Prostate gland (tissue), 2 donors: ENCODE data around the gene ST7L. TPM values are rescaled to one million over a fixed set of nuclear protein-coding genes. Genes with fewer than 3 reads are reported as not detected.

ENCODE experiments used
- DNase-seq: peaks from one replicate; pipeline ENCODE4 v3.0.0-alpha.2; 2019; ENCODE audit warnings: low spot score
- H3K27ac ChIP-seq, 2 donors: fragments of 200-600 bp; sonication (generic); 2 replicates each; pipeline ENCODE4 v1.5.1; 2017 to 2019
- H3K27me3 ChIP-seq: fragments of 200-600 bp; sonication (generic); replicated peaks from 2 replicates; pipeline ENCODE4 v1.5.1; 2019; ENCODE audit not compliant: insufficient read depth
- H3K36me3 ChIP-seq, 2 donors: fragments of 200-600 bp; sonication (generic); 1 replicate in 1 of 2; 2 replicates in 1 of 2; pipeline versions ENCODE4 v1.5.1 to v1.8.1; 2017 to 2019
- H3K4me1 ChIP-seq: fragments of 200-600 bp; sonication (generic); replicated peaks from 2 replicates; pipeline ENCODE4 v1.5.1; 2019
- H3K4me3 ChIP-seq, 2 donors: fragments of 200-600 bp; sonication (generic); 2 replicates each; pipeline ENCODE4 v1.5.1; 2017 to 2019
- H3K9me3 ChIP-seq: fragments of 200-600 bp; sonication (generic); 2 replicates; pipeline ENCODE4 v1.5.1; 2017
- CTCF ChIP-seq, 4 experiments: fragments of 200-600 bp in 2 of 4; fragments of 450-650 bp in 2 of 4; sonication (generic) in 2 of 4; IDR thresholded peaks; 1 replicate in 3 of 4; 2 replicates in 1 of 4; pipeline ENCODE4 v1.5.1; 2016 to 2019; ENCODE audit warnings: antibody characterized with exemption in 4 of 4, mild to moderate bottlenecking in 2 of 4, moderate library complexity in 2 of 4
- POLR2A ChIP-seq: fragments of 450-650 bp; IDR thresholded peaks from one replicate; pipeline ENCODE4 v1.6.1; 2016; ENCODE audit warnings: antibody characterized with exemption, mild to moderate bottlenecking
- POLR2AphosphoS5 ChIP-seq: sonication (generic); formaldehyde crosslinking; IDR thresholded peaks from one replicate; pipeline ENCODE4 v1.6.1; 2017; ENCODE audit warnings: antibody characterized with exemption
- WGBS: methylation state at CpG from one replicate; pipeline ENCODE4 v1.1.5; 2018; 5-methylcytosine and 5-hydroxymethylcytosine counted together
- intact Hi-C: fragments of 100-400 bp; cut with DNase I; formaldehyde crosslinking; loops from one replicate; pipeline ENCODE4 v1.14.2; 2022
- total RNA-seq, 2 donors: library from RNA; depleted of rRNA; stranded (reverse); fragments of >200 nt; gene quantifications; one replicate each; pipeline ENCODE4 v1.1.0, GENCODE V29; 2016

Gene ST7L
- total RNA-seq, 2 donors from 2014 or later = 22.7 to 28.4 TPM

- DNase-seq = no peak
- H3K4me3 ChIP-seq = no peak overlapping the region
- no peak for TF ChIP-seq CTCF (IDR thresholded peaks at IDR 0.05)
- TF ChIP-seq POLR2AphosphoS5 = no peak
- TF ChIP-seq POLR2A = no peak
Measured at GRCh38 chr1:112583366-112583765, 35.6 kb downstream of the ST7L start.

DNA sequence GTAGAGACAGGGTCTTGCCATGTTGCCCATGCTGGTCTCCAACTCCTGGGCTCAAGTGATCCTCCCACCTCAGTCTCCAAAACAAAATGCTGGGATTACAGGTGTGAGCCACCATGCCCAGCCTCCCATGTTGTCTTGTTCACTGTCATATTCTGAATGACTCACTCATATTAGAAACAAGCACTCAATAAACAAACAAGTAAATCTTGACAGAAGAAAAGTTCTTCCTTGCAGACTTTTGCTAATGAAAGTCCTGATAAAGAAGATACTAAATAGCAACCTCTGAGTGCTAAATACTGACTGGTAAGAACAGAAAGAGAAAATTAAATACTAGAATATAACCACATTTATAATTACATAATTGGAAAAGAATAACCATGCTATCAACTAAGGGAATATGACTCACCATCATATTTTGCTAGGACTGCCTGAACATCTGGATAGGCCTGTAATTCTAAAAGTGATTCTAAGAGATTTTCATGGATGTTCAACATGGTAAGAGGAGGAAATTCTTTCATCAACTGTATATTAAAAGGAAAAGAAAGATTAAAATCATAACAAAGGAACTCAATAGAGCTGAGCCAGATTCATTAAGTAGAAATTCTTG, 37.3 kb downstream of the ST7L start:
- intact Hi-C loops = no loop called here
- Histone ChIP-seq H3K9me3 (no peaks in the 10 kb centered on the region), H3K27ac (no peak overlapping the region), H3K4me3 (no peak overlapping the region), H3K27me3 (no peaks in the 10 kb centered on the region), H3K4me1 (no peaks in the 10 kb centered on the region), H3K36me3 (no peaks in the 10 kb centered on the region)
- no peak for DNase-seq
- TF ChIP-seq POLR2A = no peak
- no peak for TF ChIP-seq CTCF (IDR thresholded peaks at IDR 0.05)
- TF ChIP-seq POLR2AphosphoS5 = no peak

More at GRCh38 chr1:112583366-112583765, 35.6 kb downstream of the ST7L start:
- H3K4me1 ChIP-seq = no peaks in the 10 kb centered on the region
- no peaks in the 10 kb centered on the region for H3K27me3 ChIP-seq
- no peak overlapping the region for H3K27ac ChIP-seq
- no peaks in the 10 kb centered on the region for H3K9me3 ChIP-seq
- no peaks in the 10 kb centered on the region for H3K36me3 ChIP-seq
- intact Hi-C loops = no loop called here

- Histone ChIP-seq H3K9me3 (no peaks in the 10 kb centered on the region), H3K4me3 (no peak overlapping the region), H3K36me3 (no peaks in the 10 kb centered on the region), H3K27me3 (no peaks in the 10 kb centered on the region), H3K27ac (no peak overlapping the region), H3K4me1 (no peaks in the 10 kb centered on the region)
- DNase-seq = no peak
- TF ChIP-seq POLR2A (no peak), POLR2AphosphoS5 (no peak), CTCF (IDR thresholded peaks at IDR 0.05) (no peak)
- WGBS = 92% methylated on average over 5 of the region's 5 CpGs
- intact Hi-C loops = no loop called here
Measured at GRCh38 chr1:112579801-112580510, 39.0 kb downstream of the ST7L start.

DNA sequence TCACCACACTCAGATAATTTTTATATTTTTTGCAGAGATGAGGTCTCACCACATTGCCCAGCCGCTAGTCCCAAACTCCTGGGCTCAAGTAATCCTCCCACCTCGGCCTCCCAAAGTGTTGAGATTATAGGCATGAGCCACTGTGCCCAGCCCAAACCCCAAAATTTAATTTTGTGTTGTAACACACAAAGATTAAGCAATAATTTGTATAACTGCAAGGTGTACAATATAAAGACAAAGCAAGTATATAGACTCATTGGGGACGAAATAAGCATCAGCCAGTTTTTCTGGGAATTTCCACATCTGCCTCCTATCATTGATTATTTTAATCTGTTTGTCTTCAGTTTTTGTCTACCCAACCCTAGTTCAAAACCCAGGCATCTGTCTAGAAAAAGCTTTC, 42.7 kb downstream of the ST7L start:
- Histone ChIP-seq H3K36me3 (no peaks in the 10 kb centered on the region), H3K27me3 (no peaks in the 10 kb centered on the region), H3K9me3 (no peaks in the 10 kb centered on the region), H3K4me3 (no peak overlapping the region), H3K4me1 (no peaks in the 10 kb centered on the region), H3K27ac (no peak overlapping the region)
- intact Hi-C loops = no loop called here
- TF ChIP-seq CTCF (IDR thresholded peaks at IDR 0.05) (no peak), POLR2A (no peak), POLR2AphosphoS5 (no peak)
- DNase-seq = no peak
- 95% methylated on average over 3 of the region's 3 CpGs for WGBS
